Choroid plexus epithelial cell (primary cell): ENCODE data around the gene STAT1.

ENCODE experiments used
- DNase-seq: peaks from one replicate; pipeline ENCODE4 v3.0.0-alpha.2; 2010; ENCODE audit warnings: low read depth
- H3K4me3 ChIP-seq: 2 replicates; pipeline ENCODE4 v1.5.1; 2011; ENCODE audit warnings: low read depth, mild to moderate bottlenecking, control low read depth, low read length, moderate library complexity
- CTCF ChIP-seq: conservative IDR thresholded peaks from 2 replicates; pipeline ENCODE4 v1.5.1; 2011; ENCODE audit warnings: low read depth, mild to moderate bottlenecking, control low read depth, inconsistent platforms, low read length, moderate library complexity

The STAT1 gene

GRCh38 chr2:190973726-190974628, 40.0 kb downstream of the STAT1 start:
- H3K4me3 ChIP-seq, result no peak overlapping the region
- no peak for TF ChIP-seq CTCF
- DNase-seq, result no peak

- TF ChIP-seq CTCF, result no peak
- no peak overlapping the region for H3K4me3 ChIP-seq
- DNase-seq, result no peak
These were observed 40.7 kb downstream of the STAT1 start for GRCh38 chr2:190973262-190973661.

GRCh38 chr2:190972846-190973245, 41.1 kb downstream of the STAT1 start:
- H3K4me3 ChIP-seq, result no peak overlapping the region
- no peak for TF ChIP-seq CTCF
- peak; percentile 75 for DNase-seq

GRCh38 chr2:190972213-190972612, 41.8 kb downstream of the STAT1 start:
- no peak for TF ChIP-seq CTCF
- DNase-seq, result no peak
- no peak overlapping the region for H3K4me3 ChIP-seq

GRCh38 chr2:190970873-190971506, 43.0 kb downstream of the STAT1 start:
- no peak overlapping the region for H3K4me3 ChIP-seq
- DNase-seq, result no peak

GRCh38 chr2:190970160-190970559, 43.8 kb downstream of the STAT1 start:
- no peak for TF ChIP-seq CTCF
- no peak for DNase-seq

More at GRCh38 chr2:190970873-190971506, 43.0 kb downstream of the STAT1 start:
- no peak for TF ChIP-seq CTCF

More at GRCh38 chr2:190970160-190970559, 43.8 kb downstream of the STAT1 start:
- no peak overlapping the region for H3K4me3 ChIP-seq
